ENCODE measurements around the gene PELI3.

The PELI3 gene

GRCh38 chr11:66475349-66476172 lies 8.9 kb downstream of the PELI3 start:
- no peak for DNase-seq (ENCODE audit: low read depth in 3 of 3)

GRCh38 chr11:66476173-66476840 lies 9.6 kb downstream of the PELI3 start:
- DNase-seq (ENCODE audit: low read depth in 3 of 3) = no peak

- no peak for DNase-seq (ENCODE audit: low read depth in 3 of 3)
Measured at GRCh38 chr11:66476841-66477251, 10.1 kb downstream of the PELI3 start.

- no peak for DNase-seq (ENCODE audit: low read depth in 3 of 3)
Measured at GRCh38 chr11:66477263-66478201, 10.8 kb downstream of the PELI3 start.

GRCh38 chr11:66478729-66479393 lies 12.2 kb downstream of the PELI3 start:
- peak in 1 of 3 experiments; percentile 22 for DNase-seq (ENCODE audit: low read depth in 3 of 3)

GRCh38 chr11:66479394-66480116 lies 12.8 kb downstream of the PELI3 start:
- no peak for DNase-seq (ENCODE audit: low read depth in 3 of 3)

GRCh38 chr11:66480117-66480938 lies 13.6 kb downstream of the PELI3 start, which contains the start of gene DPP3:
DPP3 (plus strand) TSS chr11:66480434; CDS start chr11:66482201, 1,767 bp downstream.
- DNase-seq (ENCODE audit: low read depth in 3 of 3) = peak; percentile 91 to 96 (median 95)

- no peak for DNase-seq (ENCODE audit: low read depth in 3 of 3)
Measured at GRCh38 chr11:66484806-66485380, 18.2 kb downstream of the PELI3 start.

GRCh38 chr11:66488957-66489356 lies 22.3 kb downstream of the PELI3 start:
- no peak for DNase-seq (ENCODE audit: low read depth in 3 of 3)

GRCh38 chr11:66489636-66490035 lies 22.9 kb downstream of the PELI3 start:
- DNase-seq (ENCODE audit: low read depth in 3 of 3) = no peak

- DNase-seq (ENCODE audit: low read depth in 3 of 3) = no peak
Measured at GRCh38 chr11:66491315-66491935, 24.7 kb downstream of the PELI3 start.

- DNase-seq (ENCODE audit: low read depth in 3 of 3) = no peak
Measured at GRCh38 chr11:66492161-66492865, 25.6 kb downstream of the PELI3 start.

GRCh38 chr11:66493130-66493529 lies 26.4 kb downstream of the PELI3 start:
- no peak for DNase-seq (ENCODE audit: low read depth in 3 of 3)

GRCh38 chr11:66494458-66494857 lies 27.8 kb downstream of the PELI3 start:
- no peak for DNase-seq (ENCODE audit: low read depth in 3 of 3)

- no peak for DNase-seq (ENCODE audit: low read depth in 3 of 3)
Measured at GRCh38 chr11:66494935-66495334, 28.2 kb downstream of the PELI3 start.

GRCh38 chr11:66495401-66495854 lies 28.7 kb downstream of the PELI3 start:
- no peak for DNase-seq (ENCODE audit: low read depth in 3 of 3)

- DNase-seq (ENCODE audit: low read depth in 3 of 3) = no peak
Measured at GRCh38 chr11:66497206-66497605, 30.5 kb downstream of the PELI3 start.

GRCh38 chr11:66498506-66498905 lies 31.8 kb downstream of the PELI3 start:
- no peak for DNase-seq (ENCODE audit: low read depth in 3 of 3)
